Measurements from ENCODE around the gene SORBS1.

The SORBS1 gene

DNA sequence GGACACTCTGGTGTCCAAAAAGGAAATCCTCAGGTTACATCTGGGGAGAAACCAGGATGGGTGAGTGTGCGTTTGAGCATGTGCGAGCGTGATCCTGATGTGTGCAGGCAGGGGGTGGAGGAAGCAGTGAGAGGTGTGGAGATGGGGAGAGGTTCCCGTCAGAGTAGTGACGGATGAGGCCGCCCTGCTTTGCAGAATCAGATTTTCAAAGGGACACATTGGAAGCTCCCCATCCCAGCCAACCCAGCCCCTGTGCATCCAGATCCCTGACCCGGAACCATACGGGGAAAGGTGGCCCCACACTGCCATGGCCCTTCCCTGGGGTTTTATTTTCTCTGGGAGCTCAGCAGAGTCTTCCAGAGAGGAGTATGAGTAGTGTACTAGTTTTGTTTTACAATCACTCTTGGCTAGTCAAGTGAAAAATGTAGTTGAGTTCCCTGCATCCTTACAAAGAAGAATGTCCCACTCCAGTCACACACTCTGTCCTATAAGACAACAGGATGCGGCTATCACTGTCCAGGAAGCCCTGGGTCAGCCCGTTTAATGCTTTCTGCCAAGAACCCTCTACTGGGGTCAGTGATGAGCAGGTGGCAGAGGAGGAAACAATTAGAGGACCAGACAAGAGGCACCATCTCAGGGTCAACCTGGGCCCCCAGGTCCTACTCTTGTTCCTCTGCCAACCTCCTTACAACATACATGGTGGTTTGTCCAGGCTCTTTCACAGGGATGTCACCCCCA is 223.6 kb downstream of the SORBS1 start:
- DNase-seq (ENCODE audit: extremely low spot score), result no peak
- POLR2A ChIA-PET, result no interaction called here
- CTCF ChIA-PET, result interaction anchor here (1.1 to 1.5 kb wide), 2 partner anchors 25 to 27 kb away, joined by 3 read pairs; no protein-coding TSS in a partner anchor
- TF ChIP-seq, protein P1, sequence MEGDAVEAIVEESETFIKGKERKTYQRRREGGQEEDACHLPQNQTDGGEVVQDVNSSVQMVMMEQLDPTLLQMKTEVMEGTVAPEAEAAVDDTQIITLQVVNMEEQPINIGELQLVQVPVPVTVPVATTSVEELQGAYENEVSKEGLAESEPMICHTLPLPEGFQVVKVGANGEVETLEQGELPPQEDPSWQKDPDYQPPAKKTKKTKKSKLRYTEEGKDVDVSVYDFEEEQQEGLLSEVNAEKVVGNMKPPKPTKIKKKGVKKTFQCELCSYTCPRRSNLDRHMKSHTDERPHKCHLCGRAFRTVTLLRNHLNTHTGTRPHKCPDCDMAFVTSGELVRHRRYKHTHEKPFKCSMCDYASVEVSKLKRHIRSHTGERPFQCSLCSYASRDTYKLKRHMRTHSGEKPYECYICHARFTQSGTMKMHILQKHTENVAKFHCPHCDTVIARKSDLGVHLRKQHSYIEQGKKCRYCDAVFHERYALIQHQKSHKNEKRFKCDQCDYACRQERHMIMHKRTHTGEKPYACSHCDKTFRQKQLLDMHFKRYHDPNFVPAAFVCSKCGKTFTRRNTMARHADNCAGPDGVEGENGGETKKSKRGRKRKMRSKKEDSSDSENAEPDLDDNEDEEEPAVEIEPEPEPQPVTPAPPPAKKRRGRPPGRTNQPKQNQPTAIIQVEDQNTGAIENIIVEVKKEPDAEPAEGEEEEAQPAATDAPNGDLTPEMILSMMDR (IDR thresholded peaks at IDR 0.05; ENCODE audit: control extremely low read depth, extremely low read depth, low read depth, missing control alignments), result no peak

DNA sequence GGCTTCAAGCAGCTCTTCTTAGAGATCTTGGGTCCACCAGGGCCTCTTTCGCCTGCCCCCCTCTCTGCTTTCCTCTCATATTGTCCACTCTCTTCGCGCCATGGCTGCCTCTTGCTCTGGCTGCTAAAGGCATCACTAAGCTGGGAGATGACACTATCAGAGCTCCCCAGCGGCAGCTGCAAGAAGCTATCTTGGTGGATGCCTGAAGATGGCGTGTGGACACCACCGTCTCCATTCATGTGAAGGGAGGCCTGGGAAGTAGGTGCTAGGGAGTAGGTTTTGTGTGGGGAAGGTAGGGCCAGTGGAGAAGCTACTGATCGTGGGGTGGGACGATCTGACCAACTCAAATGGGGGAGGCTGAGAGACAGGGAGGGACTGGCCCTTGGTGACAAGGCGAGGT is 224.5 kb downstream of the SORBS1 start:
- ChIA-PET POLR2A (no interaction called here), CTCF (interaction anchor here (1.5 to 1.9 kb wide), 2 partner anchors 26 to 28 kb away, joined by 3 to 9 read pairs; no protein-coding TSS in a partner anchor)
- TF ChIP-seq, protein P1 (IDR thresholded peaks at IDR 0.05; ENCODE audit: control extremely low read depth, extremely low read depth, low read depth, missing control alignments), result no peak

DNA sequence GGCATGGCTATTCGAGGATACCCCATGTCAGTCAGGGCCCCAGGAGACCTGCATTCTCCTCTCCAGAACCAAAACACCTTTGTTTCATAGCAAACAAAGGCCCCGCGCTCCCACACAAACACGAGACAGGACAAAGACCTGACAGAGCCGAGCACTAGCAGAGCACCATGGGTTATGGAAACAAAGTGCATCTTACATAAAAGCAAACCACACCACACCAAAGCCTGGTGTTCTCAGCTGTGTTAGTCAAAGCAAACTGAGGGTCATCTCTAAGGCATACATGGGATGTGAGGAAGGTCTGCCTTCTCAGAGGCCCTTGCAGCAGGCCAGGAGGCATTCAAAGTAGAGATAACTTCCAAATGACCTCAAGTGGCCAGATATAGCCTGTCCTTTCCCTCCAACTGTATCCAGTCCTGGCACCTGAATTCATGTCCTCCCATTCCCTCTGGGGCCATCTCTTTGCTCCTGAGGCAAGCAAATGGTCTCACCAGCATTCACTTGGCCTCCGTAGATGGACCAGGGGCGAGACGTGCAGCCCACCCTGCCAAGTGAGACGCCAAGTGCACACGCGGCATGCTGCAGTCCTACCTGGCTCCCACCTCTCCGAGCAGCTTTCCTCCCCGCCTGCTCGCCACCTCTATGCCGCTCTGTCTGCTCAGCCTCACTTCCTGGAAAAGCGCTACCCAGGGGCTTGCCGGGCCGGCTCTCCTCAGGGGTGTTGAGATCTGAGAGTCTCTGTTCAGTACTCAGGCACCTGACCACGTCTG is 225.1 kb downstream of the SORBS1 start:
- ChIA-PET CTCF (interaction anchor here (1.5 to 1.9 kb wide), 2 partner anchors 27 to 28 kb away, joined by 3 to 9 read pairs; no protein-coding TSS in a partner anchor), POLR2A (no interaction called here)
- DNase-seq (ENCODE audit: extremely low spot score), result no peak
- TF ChIP-seq, protein P1 (IDR thresholded peaks at IDR 0.05; ENCODE audit: control extremely low read depth, extremely low read depth, low read depth, missing control alignments), result no peak

More for the DNA sequence above, 224.5 kb downstream of the SORBS1 start:
- no peak for DNase-seq (ENCODE audit: extremely low spot score)

DNA sequence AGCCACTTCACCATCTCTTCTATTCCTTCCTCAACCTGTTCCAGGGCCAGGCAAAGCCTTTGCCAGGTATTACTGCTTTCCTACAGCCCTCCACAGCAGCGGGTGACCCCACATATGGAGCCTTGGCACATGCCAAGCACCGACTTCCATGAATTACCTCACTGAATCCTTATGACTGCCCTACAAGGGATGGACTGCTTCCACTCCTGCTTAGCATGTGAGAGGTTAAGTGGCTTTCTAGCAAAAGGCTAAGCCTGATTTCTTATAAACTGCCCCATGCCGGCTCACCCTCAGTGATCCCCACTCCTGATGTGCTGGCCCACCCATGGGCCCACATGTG is 226.4 kb downstream of the SORBS1 start:
- CTCF ChIA-PET, result interaction anchor here (0.8 to 1.9 kb wide), 3 partner anchors 9 to 28 kb away, joined by 3 to 9 read pairs (median 3); no protein-coding TSS in a partner anchor
- POLR2A ChIA-PET, result no interaction called here
- DNase-seq (ENCODE audit: extremely low spot score), result no peak
- TF ChIP-seq, protein P1 (IDR thresholded peaks at IDR 0.05; ENCODE audit: control extremely low read depth, extremely low read depth, low read depth, missing control alignments), result no peak

DNA sequence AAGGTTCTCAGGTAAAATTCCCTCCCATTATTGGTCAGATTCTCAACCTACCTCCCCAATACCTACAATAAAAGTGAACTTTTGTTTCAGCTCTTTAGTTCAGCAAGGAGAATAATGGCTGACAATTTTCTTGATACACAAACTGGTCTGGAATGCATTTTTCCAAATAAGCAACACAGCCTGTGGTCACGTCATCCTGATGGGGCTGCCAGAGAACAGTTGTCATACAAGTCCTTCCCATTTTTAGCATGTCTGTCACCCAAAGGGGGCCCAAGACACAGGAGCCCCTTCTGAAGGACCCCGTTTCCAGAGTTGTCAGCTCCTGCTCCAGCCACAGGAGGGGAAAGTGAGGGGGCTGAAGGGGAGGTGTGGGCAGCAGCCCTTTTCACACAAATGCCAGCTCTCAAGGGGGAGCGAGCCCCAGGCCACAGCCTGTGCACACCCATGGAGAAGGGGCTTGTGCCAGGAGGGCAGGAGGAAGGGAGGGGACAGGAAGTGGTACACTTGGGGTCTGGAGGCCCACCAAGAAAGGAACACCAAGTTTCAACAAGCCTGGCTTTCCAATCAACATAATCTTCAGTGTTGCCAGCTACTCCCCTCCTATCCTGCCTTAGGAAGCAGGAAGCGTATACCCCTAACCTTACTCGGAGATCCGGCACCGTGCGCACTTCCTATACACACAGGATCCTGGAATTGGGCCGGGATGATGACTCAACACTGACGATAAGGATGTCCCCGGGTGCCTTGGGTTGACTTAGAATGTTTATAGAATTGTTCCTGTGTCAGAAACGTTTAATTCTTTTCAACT is 227.0 kb downstream of the SORBS1 start:
- ChIA-PET CTCF (interaction anchor here (0.8 to 1.0 kb wide), 3 partner anchors 10 to 29 kb away, joined by 3 read pairs; no protein-coding TSS in a partner anchor), POLR2A (no interaction called here)
- TF ChIP-seq, protein P1 (IDR thresholded peaks at IDR 0.05; ENCODE audit: control extremely low read depth, extremely low read depth, low read depth, missing control alignments), result no peak
- no peak for DNase-seq (ENCODE audit: extremely low spot score)
